AG04450 (cell line): ENCODE data around the gene CASP1. TPM values are rescaled to one million over a fixed set of nuclear protein-coding genes. Genes with fewer than 3 reads are reported as not detected.
"Not testable (repeated sequence)": the region's sequence is repeated elsewhere in the genome, so short reads cannot be mapped to it uniquely, and the experiment has no call there.

ENCODE experiments used
- CTCF ChIA-PET: fragments of 300-600, 350-600 bp; formaldehyde crosslinking; extraction: SDS; loops from one replicate; lab custom pipeline; 2022; ENCODE audit warnings: antibody characterized with exemption, inconsistent platforms; lab: Charles Lee
- POLR2A ChIA-PET: fragments of 350-600 bp; formaldehyde crosslinking; extraction: SDS; loops from one replicate; lab custom pipeline; 2021; ENCODE audit warnings: antibody characterized with exemption, inconsistent platforms; lab: Yijun Ruan, JAX
- DNase-seq: peaks from one replicate; pipeline ENCODE4 v3.0.0-alpha.2; 2011; ENCODE audit warnings: low read depth, low spot score
- H3K27ac ChIP-seq: one replicate; pipeline ENCODE4 v1.5.1; 2012; ENCODE audit warnings: low read depth, low read length, control low read depth
- H3K27me3 ChIP-seq: one replicate; pipeline ENCODE4 v1.6.0; 2012; ENCODE audit warnings: low read length; ENCODE audit not compliant: control insufficient read depth, insufficient read depth
- H3K4me3 ChIP-seq: 2 replicates; pipeline ENCODE4 v1.5.1; 2011; ENCODE audit warnings: mild to moderate bottlenecking, low read depth, low read length, control low read depth
- H3K9me3 ChIP-seq: 2 replicates; pipeline ENCODE4 v1.5.1; 2012; ENCODE audit warnings: low read length; ENCODE audit not compliant: control insufficient read depth, insufficient read depth
- CTCF ChIP-seq: IDR thresholded peaks from 2 replicates; pipeline ENCODE4 v1.5.1; 2011; ENCODE audit warnings: low read depth, low read length, control low read depth, inconsistent platforms
- polyA minus RNA-seq: library from RNA; depleted of rRNA, polyadenylated mRNA; stranded (reverse); fragments of >200 nt; gene quantifications from 2 replicates; pipeline ENCODE4 v1.2.3, GENCODE V29; 2011; rRNA and poly(A)+ RNA removed
- polyA plus RNA-seq: library from polyadenylated mRNA; depleted of rRNA; stranded (reverse); fragments of >200 nt; gene quantifications from 2 replicates; pipeline ENCODE4 v1.2.3, GENCODE V29; 2011; rRNA removed

Gene CASP1
- 31.0 and 36.2 TPM in 2 replicates for polyA plus RNA-seq
- polyA minus RNA-seq: 11.4 and 16.9 TPM in 2 replicates

DNA sequence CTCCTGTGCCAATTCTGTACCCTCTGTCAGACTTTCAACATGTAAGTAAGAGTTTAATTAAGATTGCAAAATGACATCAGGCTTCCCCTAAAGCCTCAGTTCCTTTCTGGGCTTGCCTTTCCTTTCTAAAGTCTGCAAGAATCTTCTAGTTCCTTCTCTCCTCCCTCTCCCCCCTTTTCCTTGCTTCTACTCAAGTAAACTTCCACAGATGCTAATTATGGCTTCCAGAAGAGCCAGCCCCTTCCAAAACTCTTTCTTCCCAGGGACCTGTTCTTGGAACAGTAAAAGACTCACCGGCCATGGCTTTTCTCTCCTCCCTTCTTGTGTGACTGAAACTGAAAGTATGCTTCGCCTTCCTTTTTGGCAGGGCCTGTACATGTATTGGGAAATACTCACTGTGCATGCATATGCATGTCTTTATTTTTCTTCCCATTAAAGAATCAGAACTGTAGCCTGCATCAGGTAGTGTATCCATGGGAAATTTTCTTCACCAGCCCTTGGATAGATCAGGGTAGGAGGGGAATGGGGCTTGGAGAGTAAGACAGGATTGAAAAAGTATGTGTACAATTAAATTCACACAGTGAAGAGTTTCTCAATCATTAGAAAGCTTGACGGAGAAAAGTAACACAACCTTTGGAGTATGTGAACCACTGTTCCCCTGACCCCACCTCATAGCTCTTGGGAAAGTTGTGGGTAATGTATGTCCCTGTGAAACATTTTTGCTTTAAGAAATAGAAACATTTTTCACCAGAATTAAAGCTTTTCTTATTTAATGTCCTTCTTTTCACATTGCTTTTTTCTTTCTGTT lies at the start of gene CASP1:
TSS of gene CASP1 (minus strand) at position 332 of the 808 bp plus-strand sequence. CDS start at position 301, 31 bp downstream.
- peak; percentile 50 for DNase-seq
- peak within 1 kb of the TSS; percentile 61 for H3K4me3 ChIP-seq
- H3K27me3 ChIP-seq: no peaks in the 10 kb centered on the region
- H3K27ac ChIP-seq: peak within 1 kb of the TSS; percentile 71
- ChIA-PET CTCF (interaction anchor here (0.6 kb wide), 1 partner anchor 792 kb away, joined by 4 read pairs; no protein-coding TSS in a partner anchor), POLR2A (interaction anchor here (0.6 to 1.2 kb wide), 2 partner anchors 11 to 172 kb away, joined by 3 to 4 read pairs; no protein-coding TSS in a partner anchor)
- peaks cover 6% of the 10 kb centered on the region; the same call in 1 of the 2 replicates for H3K9me3 ChIP-seq
- TF ChIP-seq CTCF: no peak

- H3K9me3 ChIP-seq: no peaks in the 10 kb centered on the region
- ChIA-PET POLR2A (no interaction called here), CTCF (no interaction called here)
- no peak overlapping the region for H3K4me3 ChIP-seq
- no peak for TF ChIP-seq CTCF
- H3K27me3 ChIP-seq: no peaks in the 10 kb centered on the region
- DNase-seq: no peak
- H3K27ac ChIP-seq: no peak overlapping the region
Observed at GRCh38 chr11:105081412-105082150, 46.6 kb upstream of the CASP1 start.

DNA sequence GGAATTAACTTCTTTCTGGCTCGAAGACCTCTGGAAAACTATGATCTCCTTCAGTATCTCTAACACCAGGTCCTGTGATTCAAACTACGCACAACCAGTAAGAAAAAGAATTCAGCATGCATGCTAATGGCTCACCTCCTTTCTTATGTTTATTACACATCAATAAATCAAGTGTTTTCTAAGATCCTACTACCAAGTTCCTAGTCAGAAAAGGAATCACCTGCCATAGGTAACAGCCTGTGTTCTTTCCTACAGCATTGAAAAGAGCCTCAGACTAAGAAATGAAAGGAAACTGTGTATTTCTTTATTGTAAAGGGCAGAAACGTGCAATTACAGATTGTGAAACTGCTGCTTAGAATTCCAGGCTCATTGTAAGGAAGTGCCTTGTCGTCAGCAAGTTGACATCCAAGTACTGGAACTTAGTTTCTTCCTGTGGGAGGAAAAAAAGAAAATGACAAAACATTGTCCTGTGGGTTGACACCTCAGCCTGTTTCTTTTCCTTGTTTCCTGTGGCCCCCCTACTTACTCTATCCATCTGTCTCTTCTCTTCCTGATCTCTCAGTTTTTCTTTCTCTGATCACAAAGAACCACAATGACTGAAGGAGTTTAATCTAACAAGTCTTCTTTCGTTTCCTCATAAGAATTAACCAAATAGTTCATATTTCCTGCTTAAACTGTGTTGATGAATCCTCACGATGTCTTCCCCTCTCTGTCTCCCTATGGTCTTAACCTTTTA lies 45.4 kb upstream of the CASP1 start:
- DNase-seq, H3K4me3 ChIP-seq, H3K9me3 ChIP-seq, H3K27ac ChIP-seq, H3K27me3 ChIP-seq, POLR2A ChIA-PET, CTCF ChIA-PET: not testable (repeated sequence)

GRCh38 chr11:105078283-105078682 lies 43.3 kb upstream of the CASP1 start:
- Histone ChIP-seq H3K27me3 (no peaks in the 10 kb centered on the region), H3K27ac (no peak overlapping the region), H3K9me3 (no peaks in the 10 kb centered on the region), H3K4me3 (no peak overlapping the region)
- DNase-seq: no peak
- ChIA-PET CTCF (no interaction called here), POLR2A (no interaction called here)
- TF ChIP-seq CTCF: no peak

DNA sequence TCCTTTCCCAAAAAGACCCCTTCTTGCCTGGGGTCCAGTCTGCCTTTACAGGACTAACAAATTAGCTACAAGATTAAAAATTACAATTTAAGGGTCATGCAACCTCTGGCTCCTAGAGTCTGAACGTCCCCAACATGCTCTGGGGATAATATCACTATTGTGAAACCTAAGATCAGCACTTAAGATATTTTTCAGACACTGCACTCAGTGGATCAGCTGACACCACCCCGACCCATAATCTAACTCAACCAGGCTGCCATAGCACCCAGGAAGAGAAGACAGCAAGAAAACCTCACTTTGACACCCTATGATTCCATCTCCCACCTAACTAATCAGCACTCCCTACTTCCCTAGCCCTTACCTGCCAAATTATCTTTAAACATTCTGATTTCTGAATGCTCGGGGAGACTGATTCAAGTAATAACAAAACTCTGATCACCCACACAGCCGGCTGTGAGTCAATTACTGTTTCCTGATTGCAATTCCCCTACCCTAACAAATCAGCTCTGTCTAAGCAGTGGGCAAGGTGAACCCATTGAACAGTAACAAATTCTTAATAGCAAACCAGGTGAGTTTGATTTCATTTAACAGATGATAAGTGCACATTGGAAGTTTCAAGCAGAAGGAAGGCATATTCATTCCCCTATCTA lies 42.3 kb upstream of the CASP1 start:
- CTCF ChIA-PET: not testable (repeated sequence)

More for the DNA sequence above, 42.3 kb upstream of the CASP1 start:
- H3K27me3 ChIP-seq, DNase-seq, H3K27ac ChIP-seq, H3K9me3 ChIP-seq, H3K4me3 ChIP-seq, POLR2A ChIA-PET: not testable (repeated sequence)
